Psoas muscle (tissue), 8 donors: ENCODE results near the gene OPRL1. TPM values are rescaled to one million over a fixed set of nuclear protein-coding genes. Genes with fewer than 3 reads are reported as not detected.

ENCODE experiments used
- ATAC-seq, 4 donors: fragments of 200-7000 bp; cut with Tn5 transposase; one replicate each; pipeline ENCODE4 v1.9.1; 2020; ENCODE audit warnings: moderate library complexity in 3 of 4, mild to moderate bottlenecking in 2 of 4
- DNase-seq, 2 donors: peaks; one replicate each; pipeline ENCODE4 v3.0.0-alpha.2; 2020
- H3K27ac ChIP-seq: fragments of 200-600 bp; one replicate; pipeline ENCODE4 v1.8.0; 2022
- H3K27me3 ChIP-seq, 3 donors: fragments of 200-600 bp in 1 of 3; one replicate each; pipeline versions ENCODE4 v1.6.1 to v1.8.0; 2013 to 2022; ENCODE audit warnings: low read length in 2 of 3, mild to moderate bottlenecking in 2 of 3, moderate library complexity in 1 of 3; ENCODE audit not compliant: insufficient read depth in 3 of 3
- H3K36me3 ChIP-seq, 2 donors: fragments of 200-600 bp in 1 of 2; one replicate each; pipeline versions ENCODE4 v1.6.1 to v1.8.0; 2013 to 2022; ENCODE audit warnings: low read depth in 1 of 2, mild to moderate bottlenecking in 1 of 2, moderate library complexity in 1 of 2; ENCODE audit not compliant: insufficient read depth in 1 of 2
- H3K4me1 ChIP-seq: fragments of 200-600 bp; one replicate; pipeline ENCODE4 v1.8.0; 2022
- H3K4me3 ChIP-seq: fragments of 200-600 bp; one replicate; pipeline ENCODE4 v1.8.0; 2022; ENCODE audit warnings: mild to moderate bottlenecking
- H3K9me3 ChIP-seq: fragments of 200-600 bp; one replicate; pipeline ENCODE4 v1.8.0; 2022
- whole genome bisulfite sequencing, 3 donors: extraction: QIAGEN DNeasy Blood & Tissue Kit; methylation state at CpG; one replicate each; pipeline versions ENCODE4 v1.1.6 to v1.1.7; 2013; 5-methylcytosine and 5-hydroxymethylcytosine counted together
- intact Hi-C, 2 donors: fragments of 100-400 bp; cut with DNase I; formaldehyde crosslinking; loops; one replicate each; pipeline versions ENCODE4 v1.11.0 to v1.14.2; 2022
- polyA plus RNA-seq, 3 donors: library from polyadenylated mRNA; stranded (reverse); fragments of 200-250 nt; gene quantifications; one replicate each; pipeline ENCODE4 v1.2.3, GENCODE V29; 2013
- total RNA-seq, 4 donors: library from RNA; stranded (reverse); fragmentation: NEBNext Ultra II Directional in 2 of 4; extraction: Animal tissue kit (Norgen Biotek cat#: 25700) in 2 of 4; gene quantifications; one replicate each; pipeline versions ENCODE4 v1.2.1 to v1.2.4, GENCODE V29; 2021 to 2023
- TF ChIP-seq, protein P1 (sequence below): fragments of 200-600 bp; IDR thresholded peaks from one replicate; pipeline ENCODE4 v1.8.0; 2022; ENCODE audit warnings: antibody characterized with exemption
- donor health status: healthy with polysubstance abuse.
- donor health status: DM: no; HTN: no; CAD: no; lungs with moderate emphysema.
- donor health status: Bipolar disorder and iron deficiency.
- donor health status: healthy.
- donor health status: DM: yes; HTN: yes; CAD: no.
- donor health status: DM: no; HTN: no; CAD: no.
- donor health status: DM: no; HTN: no; CAD: no.
- donor health status: DM: yes; HTN: yes; CAD: no.

The OPRL1 gene
- total and polyA plus RNA-seq, 7 donors = 0.03 to 0.94 (median 0.17) TPM

- Histone ChIP-seq H3K4me1 (no peaks in the 10 kb centered on the region), H3K27me3 (peaks cover 0 to 7% (median 7%) of the 10 kb centered on the region in 3 donors), H3K27ac (no peak overlapping the region), H3K36me3 (no peaks in the 10 kb centered on the region), H3K4me3 (no peak overlapping the region), H3K9me3 (no peaks in the 10 kb centered on the region)
- ATAC-seq (no peak), DNase-seq (peak in 1 of 2 donors; percentile 35)
- intact Hi-C loops = no loop called here
- WGBS, 3 donors = 75 to 84% (median 76%) methylated on average over 18 of the region's 18 CpGs
- TF ChIP-seq, protein P1, sequence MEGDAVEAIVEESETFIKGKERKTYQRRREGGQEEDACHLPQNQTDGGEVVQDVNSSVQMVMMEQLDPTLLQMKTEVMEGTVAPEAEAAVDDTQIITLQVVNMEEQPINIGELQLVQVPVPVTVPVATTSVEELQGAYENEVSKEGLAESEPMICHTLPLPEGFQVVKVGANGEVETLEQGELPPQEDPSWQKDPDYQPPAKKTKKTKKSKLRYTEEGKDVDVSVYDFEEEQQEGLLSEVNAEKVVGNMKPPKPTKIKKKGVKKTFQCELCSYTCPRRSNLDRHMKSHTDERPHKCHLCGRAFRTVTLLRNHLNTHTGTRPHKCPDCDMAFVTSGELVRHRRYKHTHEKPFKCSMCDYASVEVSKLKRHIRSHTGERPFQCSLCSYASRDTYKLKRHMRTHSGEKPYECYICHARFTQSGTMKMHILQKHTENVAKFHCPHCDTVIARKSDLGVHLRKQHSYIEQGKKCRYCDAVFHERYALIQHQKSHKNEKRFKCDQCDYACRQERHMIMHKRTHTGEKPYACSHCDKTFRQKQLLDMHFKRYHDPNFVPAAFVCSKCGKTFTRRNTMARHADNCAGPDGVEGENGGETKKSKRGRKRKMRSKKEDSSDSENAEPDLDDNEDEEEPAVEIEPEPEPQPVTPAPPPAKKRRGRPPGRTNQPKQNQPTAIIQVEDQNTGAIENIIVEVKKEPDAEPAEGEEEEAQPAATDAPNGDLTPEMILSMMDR = no peak
Observed at GRCh38 chr20:64112691-64113443, 33.0 kb downstream of the OPRL1 start.

GRCh38 chr20:64113444-64113775 is 33.5 kb downstream of the OPRL1 start:
- TF ChIP-seq, protein P1 = no peak
- Histone ChIP-seq H3K9me3 (no peaks in the 10 kb centered on the region), H3K27me3 (peaks cover 0 to 5% (median 2%) of the 10 kb centered on the region in 3 donors), H3K4me1 (no peaks in the 10 kb centered on the region), H3K27ac (no peak overlapping the region), H3K4me3 (no peak overlapping the region), H3K36me3 (no peaks in the 10 kb centered on the region)
- intact Hi-C loops = no loop called here
- 58 to 66% (median 66%) methylated on average over 6 of the region's 6 CpGs for WGBS, 3 donors
- no peak for DNase-seq
- no peak for ATAC-seq

GRCh38 chr20:64113796-64114355 is 34.0 kb downstream of the OPRL1 start:
- 71 to 78% (median 76%) methylated on average over 13 of the region's 13 CpGs for WGBS, 3 donors
- intact Hi-C loops = no loop called here

DNA sequence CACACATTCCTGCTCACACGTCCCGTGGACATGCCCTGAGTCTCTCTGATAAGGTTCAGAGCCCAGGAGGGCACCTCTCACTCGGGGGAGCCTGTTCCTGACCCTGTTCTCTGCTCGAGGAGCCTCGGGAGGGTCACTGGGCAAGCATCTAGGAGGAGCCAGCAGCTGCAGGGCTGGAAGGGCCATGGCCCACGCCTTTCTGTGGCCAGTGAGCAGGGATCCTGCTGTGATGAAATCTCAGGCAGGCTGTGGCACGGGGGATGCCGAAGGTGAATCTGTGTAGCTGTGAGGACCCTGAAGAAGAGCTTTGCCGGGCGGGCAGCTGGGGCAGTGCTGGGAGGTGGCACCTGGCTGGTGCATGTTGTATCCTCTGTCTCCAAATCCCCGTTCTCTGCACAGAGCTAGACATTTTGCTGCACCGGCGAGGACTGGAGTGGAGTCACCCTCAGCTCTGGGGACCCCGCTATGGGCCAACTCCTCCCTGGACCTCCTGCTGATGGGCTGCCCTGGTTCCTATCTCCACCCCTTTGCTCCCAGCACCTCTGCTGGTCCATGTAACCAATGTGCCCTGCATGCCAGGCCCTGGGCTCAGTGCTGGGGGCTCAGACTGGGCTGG is 34.6 kb downstream of the OPRL1 start:
- Histone ChIP-seq H3K27me3 (peaks cover 0 to 5% (median 0%) of the 10 kb centered on the region in 3 donors), H3K27ac (no peak overlapping the region), H3K4me1 (no peaks in the 10 kb centered on the region), H3K4me3 (no peak overlapping the region), H3K36me3 (no peaks in the 10 kb centered on the region), H3K9me3 (no peaks in the 10 kb centered on the region)
- DNase-seq (peak in 1 of 2 donors; percentile 46), ATAC-seq (no peak)
- TF ChIP-seq, protein P1 = no peak
- intact Hi-C loops = no loop called here
- 74 to 80% (median 74%) methylated on average over 14 of the region's 14 CpGs for WGBS, 3 donors

More at GRCh38 chr20:64113796-64114355, 34.0 kb downstream of the OPRL1 start:
- TF ChIP-seq, protein P1 = no peak
- no peaks in the 10 kb centered on the region for H3K4me1 ChIP-seq
- DNase-seq (peak in 1 of 2 donors; percentile 38), ATAC-seq (no peak)
- H3K4me3 ChIP-seq = no peak overlapping the region
- H3K9me3 ChIP-seq = no peaks in the 10 kb centered on the region
- H3K27ac ChIP-seq = no peak overlapping the region
- H3K36me3 ChIP-seq = no peaks in the 10 kb centered on the region
- peaks cover 0 to 5% (median 0%) of the 10 kb centered on the region in 3 donors for H3K27me3 ChIP-seq
